GM23248 (cell line): Measurements from ENCODE around the gene REG1B. TPM values are rescaled to one million over a fixed set of nuclear protein-coding genes. Genes with fewer than 3 reads are reported as not detected.

Experiments used
- DNase-seq: peaks from one replicate; pipeline ENCODE4 v3.0.0-alpha.2; 2015
- H2AFZ ChIP-seq: fragments of 200-600 bp; sonication (generic); 2 replicates; pipeline ENCODE4 v1.6.1; 2016; ENCODE audit warnings: antibody characterized with exemption
- H3F3A ChIP-seq: fragments of 200-600 bp; sonication (generic); 2 replicates; pipeline ENCODE4 v1.6.1; 2016; ENCODE audit warnings: mild to moderate bottlenecking, antibody characterized with exemption, mixed run types; ENCODE audit not compliant: insufficient read depth
- H3K27ac ChIP-seq: fragments of 200-600 bp; sonication (generic); 2 replicates; pipeline ENCODE4 v1.5.1; 2016; ENCODE audit warnings: mild to moderate bottlenecking
- H3K27me3 ChIP-seq: fragments of 200-600 bp; sonication (generic); replicated peaks from 2 replicates; pipeline ENCODE4 v1.6.1; 2016; ENCODE audit warnings: mild to moderate bottlenecking; ENCODE audit not compliant: insufficient read depth
- H3K36me3 ChIP-seq: fragments of 200-600 bp; sonication (generic); 2 replicates; pipeline ENCODE4 v1.6.1; 2016; ENCODE audit warnings: low read depth, mild to moderate bottlenecking
- H3K4me1 ChIP-seq: fragments of 200-600 bp; sonication (generic); 2 replicates; pipeline ENCODE4 v1.6.1; 2016; ENCODE audit warnings: mild to moderate bottlenecking; ENCODE audit not compliant: insufficient read depth
- H3K4me2 ChIP-seq: fragments of 200-600 bp; sonication (generic); one replicate; pipeline ENCODE4 v1.6.1; 2016; ENCODE audit warnings: mild to moderate bottlenecking; ENCODE audit not compliant: unreplicated experiment
- H3K4me3 ChIP-seq: fragments of 200-600 bp; sonication (generic); 2 replicates; pipeline ENCODE4 v1.5.1; 2016; ENCODE audit warnings: mild to moderate bottlenecking
- H3K79me2 ChIP-seq: fragments of 200-600 bp; sonication (generic); 2 replicates; pipeline ENCODE4 v1.6.1; 2016; ENCODE audit warnings: mild to moderate bottlenecking; ENCODE audit not compliant: insufficient read depth
- H3K9ac ChIP-seq: fragments of 200-600 bp; sonication (generic); 2 replicates; pipeline ENCODE4 v1.6.1; 2016; ENCODE audit warnings: mild to moderate bottlenecking
- H3K9me2 ChIP-seq: fragments of 200-600 bp; sonication (generic); 2 replicates; pipeline ENCODE4 v1.6.1; 2016; ENCODE audit warnings: mixed run types, mild to moderate bottlenecking, moderate library complexity; ENCODE audit not compliant: insufficient read depth
- H3K9me3 ChIP-seq: fragments of 200-600 bp; sonication (generic); one replicate; pipeline ENCODE4 v1.6.1; 2017; ENCODE audit warnings: low read depth
- H4K20me1 ChIP-seq: fragments of 200-600 bp; sonication (generic); 2 replicates; pipeline ENCODE4 v1.6.0; 2016; ENCODE audit not compliant: insufficient read depth
- EZH2 ChIP-seq: fragments of 200-600 bp; sonication (generic); IDR thresholded peaks from 2 replicates; pipeline ENCODE4 v1.6.1; 2018; ENCODE audit warnings: antibody characterized with exemption, mild to moderate bottlenecking; ENCODE audit not compliant: insufficient read depth, poor library complexity, severe bottlenecking
- EZH2phosphoT487 ChIP-seq: fragments of 200-600 bp; sonication (generic); IDR thresholded peaks from 2 replicates; pipeline ENCODE4 v1.6.1; 2018; ENCODE audit warnings: antibody characterized with exemption, moderate library complexity, mild to moderate bottlenecking, low read depth; ENCODE audit not compliant: insufficient read depth
- WGBS, 2 experiments: methylation state at CpG; one replicate each; pipeline ENCODE4 v1.1.6; 2015 to 2017; ENCODE audit warnings: low lambda C conversion rate in 2 of 2, low coverage in 1 of 2; ENCODE audit errors: missing lambda C conversion rate in 2 of 2; 5-methylcytosine and 5-hydroxymethylcytosine counted together
- in situ Hi-C: fragments of 300-500 bp; cut with MboI; formaldehyde crosslinking; loops from 2 replicates; pipeline ENCODE4 v1.15.0; 2020
- polyA plus RNA-seq: library from polyadenylated mRNA; unstranded; fragments of >200 nt; fragmentation: Nextera tagmentation; extraction: Ambion mirVana; gene quantifications from 2 replicates; pipeline ENCODE4 v1.2.1, GENCODE V29; 2016
- total RNA-seq: library from RNA; depleted of rRNA; stranded (reverse); fragments of >200 nt; shearing (Covaris generic); gene quantifications from 2 replicates; pipeline ENCODE4 v1.2.3, GENCODE V29; 2014; rRNA removed

Gene REG1B
- total and polyA plus RNA-seq, 2 experiments from 2014 or later: not detected

DNA sequence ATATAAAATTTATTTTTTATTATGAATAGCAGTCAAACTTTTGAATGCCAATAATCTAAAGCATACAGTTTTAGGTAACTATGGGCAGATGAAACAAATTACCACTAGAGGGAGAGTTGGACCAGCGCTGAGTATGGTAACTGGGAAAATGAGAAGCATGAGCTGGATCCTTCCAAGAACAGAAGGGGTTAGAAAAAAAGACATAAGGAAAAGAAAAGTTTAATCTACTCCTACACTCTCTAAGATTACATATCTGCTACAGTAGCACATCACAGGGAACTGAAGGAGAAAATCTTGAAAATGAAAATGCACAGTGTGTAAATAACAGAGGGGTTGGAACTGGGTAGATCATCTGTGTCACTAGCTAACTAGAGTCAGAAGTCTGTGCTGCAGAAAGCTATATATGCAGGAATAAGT is 46.8 kb downstream of the REG1B start:
- no peaks in the 10 kb centered on the region for H3K79me2 ChIP-seq
- no peaks in the 10 kb centered on the region for H3K9me3 ChIP-seq
- no peaks in the 10 kb centered on the region for H3F3A ChIP-seq
- no peaks in the 10 kb centered on the region for H3K36me3 ChIP-seq
- TF ChIP-seq EZH2 (no peak), EZH2phosphoT487 (no peak)
- H3K9me2 ChIP-seq: no peaks in the 10 kb centered on the region
- peak; percentile 1 for DNase-seq
- H3K27me3 ChIP-seq: no peaks in the 10 kb centered on the region
- H3K4me3 ChIP-seq: no peak overlapping the region
- H3K27ac ChIP-seq: no peak overlapping the region
- no peak overlapping the region for H2AFZ ChIP-seq
- H3K9ac ChIP-seq: no peak overlapping the region
- no peaks in the 10 kb centered on the region for H4K20me1 ChIP-seq
- in situ Hi-C loops: no loop called here
- 13 to 17% methylated on average over 1 of the region's 1 CpG for whole genome bisulfite sequencing, 2 experiments
- H3K4me2 ChIP-seq: no peak overlapping the region
- H3K4me1 ChIP-seq: no peaks in the 10 kb centered on the region

DNA sequence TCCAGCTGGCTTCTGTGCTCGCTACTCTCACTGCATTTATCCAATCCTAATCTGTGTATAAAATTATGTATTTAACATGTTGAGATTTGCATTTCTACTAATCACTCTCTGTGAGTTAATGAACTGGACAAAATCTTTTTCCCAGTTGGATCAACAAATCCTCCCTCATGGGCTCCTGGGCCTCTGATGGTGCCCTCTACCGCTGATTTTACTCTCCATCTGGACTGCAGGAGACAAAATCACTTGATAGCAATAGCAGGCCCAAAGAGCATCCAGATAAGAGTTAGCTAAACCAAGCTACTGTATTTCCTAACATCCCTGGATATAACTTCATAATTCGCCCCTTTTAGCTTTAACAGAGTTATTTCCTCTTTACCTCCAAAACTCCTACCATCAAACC is 47.8 kb downstream of the REG1B start:
- Histone ChIP-seq H3K27me3 (no peaks in the 10 kb centered on the region), H3K79me2 (no peaks in the 10 kb centered on the region), H3K4me1 (no peaks in the 10 kb centered on the region), H3K27ac (no peak overlapping the region), H3K36me3 (no peaks in the 10 kb centered on the region), H2AFZ (no peak overlapping the region), H3K4me2 (no peak overlapping the region), H3K4me3 (no peak overlapping the region), H3F3A (no peaks in the 10 kb centered on the region), H3K9me3 (no peaks in the 10 kb centered on the region), H3K9me2 (no peaks in the 10 kb centered on the region), H4K20me1 (no peaks in the 10 kb centered on the region), H3K9ac (no peak overlapping the region)
- TF ChIP-seq EZH2: no peak
- TF ChIP-seq EZH2phosphoT487: no peak
- in situ Hi-C loops: no loop called here
- WGBS, 2 experiments: 1 to 7% methylated on average over 3 of the region's 3 CpGs
- no peak for DNase-seq

Other genes starting within 250 kb of the REG1B start
- gene REG3G, start 62.3 kb downstream of the REG1B start, total RNA-seq: not detected in 2 replicates
- gene REG3G, start 62.3 kb downstream of the REG1B start, polyA plus RNA-seq: not detected in 2 replicates
- gene REG1A, start 32.5 kb upstream of the REG1B start, total RNA-seq: not detected in 2 replicates
- gene REG1A, start 32.5 kb upstream of the REG1B start, polyA plus RNA-seq: not detected in 2 replicates
- gene REG3A, start 71.8 kb upstream of the REG1B start, total RNA-seq: not detected in 2 replicates
- gene REG3A, start 71.8 kb upstream of the REG1B start, polyA plus RNA-seq: not detected in 2 replicates